ENCODE measurements around the gene HCN2.
A peak's percentile ranks its signal among the peaks of the same experiment; 100 is the strongest.
"Not testable (repeated sequence)": the region's sequence is repeated elsewhere in the genome, so short reads cannot be mapped to it uniquely, and the experiment has no call there.

Gene HCN2

GRCh38 chr19:605061-605971, 15.6 kb downstream of the HCN2 start:
- not testable (repeated sequence) for DNase-seq (ENCODE audit: low read depth)

DNA sequence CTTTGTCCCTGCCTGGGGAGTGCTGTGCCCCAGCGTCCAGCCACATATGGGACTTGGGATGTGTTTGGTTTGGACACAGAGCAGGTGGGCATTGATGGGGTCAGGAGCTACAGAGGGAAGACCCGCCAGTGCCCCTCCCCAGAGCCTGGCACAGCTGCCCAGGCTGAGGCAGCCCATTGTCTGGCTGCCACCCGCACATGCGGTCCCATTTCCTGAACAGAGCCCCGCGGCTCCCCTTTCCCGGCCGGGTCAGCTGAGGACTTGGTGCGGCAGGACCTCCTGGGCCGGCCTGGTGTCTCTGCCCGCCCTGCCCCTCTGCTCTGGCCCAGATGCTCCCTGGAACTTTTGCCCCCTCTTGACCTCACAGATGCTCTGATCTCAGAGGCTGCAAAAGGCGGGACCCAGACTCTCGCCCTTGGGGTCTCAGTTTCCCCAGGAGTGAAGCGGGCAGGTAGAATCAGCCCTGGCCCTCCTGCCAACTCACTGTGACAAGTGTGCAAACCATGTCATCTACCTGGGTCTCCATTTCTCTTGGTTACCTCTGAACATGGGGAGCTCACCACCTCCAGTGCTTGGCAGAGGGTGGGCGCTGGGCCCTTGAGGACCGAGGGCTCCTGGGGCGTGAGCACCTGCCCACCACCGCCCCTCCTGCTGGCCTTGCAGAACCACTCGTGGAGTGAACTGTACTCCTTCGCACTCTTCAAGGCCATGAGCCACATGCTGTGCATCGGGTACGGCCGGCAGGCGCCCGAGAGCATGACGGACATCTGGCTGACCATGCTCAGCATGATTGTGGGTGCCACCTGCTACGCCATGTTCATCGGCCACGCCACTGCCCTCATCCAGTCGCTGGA, 17.8 kb downstream of the HCN2 start:
- no peak for DNase-seq (ENCODE audit: low read depth)

DNA sequence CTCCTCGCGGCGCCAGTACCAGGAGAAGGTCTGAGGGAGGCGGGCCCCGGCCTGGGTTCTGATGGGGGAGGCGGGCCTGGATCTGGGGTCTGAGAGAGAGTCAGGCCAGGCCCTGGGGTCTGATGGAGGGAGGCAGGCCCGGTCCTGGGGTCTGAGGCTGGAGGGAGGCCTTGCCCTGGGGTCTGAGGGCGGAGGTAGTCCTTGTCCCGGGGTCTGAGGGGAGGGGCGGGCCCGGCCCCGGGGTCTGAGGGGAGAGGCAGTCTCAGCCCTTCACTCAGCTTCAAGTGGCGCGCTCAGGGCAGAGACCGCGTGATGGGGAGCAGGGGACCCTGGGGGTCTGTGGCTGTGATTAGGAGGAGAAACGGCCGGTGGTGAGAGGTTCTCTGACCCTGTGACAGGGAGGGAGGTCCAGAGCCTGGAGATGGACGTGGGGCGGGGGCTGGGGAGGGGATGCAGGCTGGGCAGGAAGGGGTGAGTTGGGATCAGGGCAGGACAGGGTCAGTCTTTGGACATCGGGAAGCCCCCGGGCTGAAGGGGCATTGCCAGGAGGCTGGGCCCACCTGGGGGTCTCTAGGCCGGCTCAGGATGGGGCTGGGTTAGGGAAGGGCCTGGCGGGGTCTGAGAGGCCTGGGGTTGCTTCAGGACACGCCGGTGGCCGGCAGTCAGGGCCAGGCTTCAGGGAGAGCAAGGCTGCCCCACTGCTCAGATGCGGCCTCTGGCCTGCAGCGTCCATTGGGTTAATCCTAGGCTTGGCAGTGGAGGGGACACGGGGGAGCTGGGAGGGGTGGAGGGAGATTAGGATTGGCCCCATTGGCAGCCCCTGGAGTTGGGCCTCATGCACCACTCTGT, 18.7 kb downstream of the HCN2 start:
- DNase-seq (ENCODE audit: low read depth) = no peak

DNA sequence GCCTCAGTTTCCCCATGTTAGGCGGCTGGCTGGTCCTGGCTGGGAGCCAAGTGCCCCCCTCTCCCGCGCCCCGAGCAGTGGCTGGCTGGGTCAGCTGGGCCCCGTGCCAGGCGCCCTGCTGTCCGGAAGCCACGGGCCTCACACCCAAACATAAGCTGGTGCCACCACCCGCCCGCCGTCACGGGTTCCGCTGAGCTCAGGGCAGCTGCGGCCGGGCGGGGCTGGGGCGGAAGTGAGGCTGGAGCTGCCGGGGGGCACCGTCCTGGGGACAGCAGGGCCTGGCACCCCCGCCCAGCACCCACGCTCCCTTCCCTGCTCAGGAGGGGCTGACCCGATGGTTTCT, 19.3 kb downstream of the HCN2 start:
- DNase-seq (ENCODE audit: low read depth) = no peak

- no peak for DNase-seq (ENCODE audit: low read depth)
These were observed 20.6 kb downstream of the HCN2 start for GRCh38 chr19:610071-610800.

DNA sequence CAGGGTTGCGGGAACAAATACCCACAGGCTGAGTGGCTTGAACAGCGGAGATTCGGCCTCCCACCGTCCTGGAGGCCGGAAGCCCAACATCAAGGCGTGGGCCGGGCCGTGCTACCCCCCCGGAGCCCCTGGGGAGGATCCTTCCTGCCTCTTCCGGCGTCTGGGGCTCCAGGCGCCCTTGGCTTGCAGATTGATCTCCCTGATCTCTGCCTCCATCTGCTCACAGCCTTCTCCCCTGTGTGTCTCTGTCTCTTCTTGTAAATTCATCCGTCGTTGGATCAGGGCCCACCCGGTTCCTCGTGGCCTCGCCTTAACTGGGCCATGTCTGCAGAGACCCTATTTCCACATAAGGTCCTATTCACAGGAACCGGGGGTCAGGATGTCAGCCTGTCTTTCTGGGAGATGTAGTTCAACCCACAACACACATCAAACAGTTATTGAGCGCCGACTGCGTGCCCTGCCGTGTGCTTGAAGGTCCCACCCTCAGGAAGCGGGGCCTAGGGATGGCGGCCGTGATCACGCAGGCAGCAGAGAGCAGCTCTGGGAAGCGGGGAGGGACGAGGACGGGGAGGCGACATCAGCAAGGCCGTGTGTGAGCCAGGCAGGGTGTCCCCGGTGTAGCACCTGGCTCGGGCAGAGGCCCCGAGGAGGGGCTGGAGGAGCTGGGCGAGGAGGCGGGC, 21.3 kb downstream of the HCN2 start:
- DNase-seq (ENCODE audit: low read depth) = peak; percentile 29

GRCh38 chr19:611481-611868, 21.8 kb downstream of the HCN2 start:
- DNase-seq (ENCODE audit: low read depth) = peak; percentile 26

GRCh38 chr19:612941-613340, 23.3 kb downstream of the HCN2 start:
- DNase-seq (ENCODE audit: low read depth) = no peak

DNA sequence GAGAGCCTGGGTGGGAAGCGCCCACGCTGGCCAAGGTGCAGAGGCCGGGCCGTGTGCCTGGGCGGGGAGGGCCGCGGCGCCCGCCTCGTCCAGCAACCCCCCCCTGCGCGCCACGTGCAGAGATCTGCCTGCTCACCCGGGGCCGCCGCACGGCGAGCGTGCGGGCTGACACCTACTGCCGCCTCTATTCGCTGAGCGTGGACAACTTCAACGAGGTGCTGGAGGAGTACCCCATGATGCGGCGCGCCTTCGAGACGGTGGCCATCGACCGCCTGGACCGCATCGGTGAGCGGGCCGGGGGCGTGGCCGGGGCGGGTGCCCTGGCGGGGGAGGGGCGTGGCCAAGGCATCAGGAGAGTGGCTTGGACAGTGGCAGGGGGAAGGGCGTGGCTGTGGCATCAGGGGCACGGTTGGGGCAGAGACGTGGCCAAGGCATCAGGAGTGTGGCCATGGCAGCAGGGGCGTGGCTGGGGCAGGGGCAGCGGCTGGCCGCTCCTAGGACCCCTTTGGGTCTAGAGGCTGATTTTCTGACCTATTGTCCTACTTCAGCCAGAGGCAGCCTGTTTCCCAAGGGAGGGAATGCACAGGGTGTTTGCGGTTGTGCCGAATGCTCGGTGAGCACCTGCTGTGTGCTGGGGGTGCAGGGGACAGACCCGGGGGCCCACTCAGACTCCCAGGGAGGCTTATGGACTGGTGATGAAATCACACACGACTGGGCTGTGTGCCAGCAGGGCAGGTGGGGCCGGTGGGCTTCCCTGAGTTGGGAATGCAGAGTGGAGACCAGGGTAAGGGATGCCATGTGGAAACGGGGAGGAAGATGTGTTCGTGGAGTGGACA, 24.3 kb downstream of the HCN2 start:
- DNase-seq (ENCODE audit: low read depth) = no peak

DNA sequence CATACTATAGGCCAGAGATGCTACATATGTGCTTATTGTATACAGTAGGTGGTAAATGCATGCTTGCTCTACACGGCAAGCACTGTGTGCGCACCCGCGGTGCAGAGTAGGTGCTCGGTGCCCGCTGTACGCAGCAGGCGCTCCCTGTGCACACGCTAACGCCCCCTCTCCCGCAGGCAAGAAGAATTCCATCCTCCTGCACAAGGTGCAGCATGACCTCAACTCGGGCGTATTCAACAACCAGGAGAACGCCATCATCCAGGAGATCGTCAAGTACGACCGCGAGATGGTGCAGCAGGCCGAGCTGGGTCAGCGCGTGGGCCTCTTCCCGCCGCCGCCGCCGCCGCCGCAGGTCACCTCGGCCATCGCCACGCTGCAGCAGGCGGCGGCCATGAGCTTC, 25.9 kb downstream of the HCN2 start:
- DNase-seq (ENCODE audit: low read depth) = no peak

DNA sequence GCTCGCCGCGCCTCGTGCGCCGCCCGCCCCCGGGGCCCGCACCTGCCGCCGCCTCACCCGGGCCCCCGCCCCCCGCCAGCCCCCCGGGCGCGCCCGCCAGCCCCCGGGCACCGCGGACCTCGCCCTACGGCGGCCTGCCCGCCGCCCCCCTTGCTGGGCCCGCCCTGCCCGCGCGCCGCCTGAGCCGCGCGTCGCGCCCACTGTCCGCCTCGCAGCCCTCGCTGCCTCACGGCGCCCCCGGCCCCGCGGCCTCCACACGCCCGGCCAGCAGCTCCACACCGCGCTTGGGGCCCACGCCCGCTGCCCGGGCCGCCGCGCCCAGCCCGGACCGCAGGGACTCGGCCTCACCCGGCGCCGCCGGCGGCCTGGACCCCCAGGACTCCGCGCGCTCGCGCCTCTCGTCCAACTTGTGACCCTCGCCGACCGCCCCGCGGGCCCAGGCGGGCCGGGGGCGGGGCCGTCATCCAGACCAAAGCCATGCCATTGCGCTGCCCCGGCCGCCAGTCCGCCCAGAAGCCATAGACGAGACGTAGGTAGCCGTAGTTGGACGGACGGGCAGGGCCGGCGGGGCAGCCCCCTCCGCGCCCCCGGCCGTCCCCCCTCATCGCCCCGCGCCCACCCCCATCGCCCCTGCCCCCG, 26.5 kb downstream of the HCN2 start:
- DNase-seq (ENCODE audit: low read depth) = no peak

DNA sequence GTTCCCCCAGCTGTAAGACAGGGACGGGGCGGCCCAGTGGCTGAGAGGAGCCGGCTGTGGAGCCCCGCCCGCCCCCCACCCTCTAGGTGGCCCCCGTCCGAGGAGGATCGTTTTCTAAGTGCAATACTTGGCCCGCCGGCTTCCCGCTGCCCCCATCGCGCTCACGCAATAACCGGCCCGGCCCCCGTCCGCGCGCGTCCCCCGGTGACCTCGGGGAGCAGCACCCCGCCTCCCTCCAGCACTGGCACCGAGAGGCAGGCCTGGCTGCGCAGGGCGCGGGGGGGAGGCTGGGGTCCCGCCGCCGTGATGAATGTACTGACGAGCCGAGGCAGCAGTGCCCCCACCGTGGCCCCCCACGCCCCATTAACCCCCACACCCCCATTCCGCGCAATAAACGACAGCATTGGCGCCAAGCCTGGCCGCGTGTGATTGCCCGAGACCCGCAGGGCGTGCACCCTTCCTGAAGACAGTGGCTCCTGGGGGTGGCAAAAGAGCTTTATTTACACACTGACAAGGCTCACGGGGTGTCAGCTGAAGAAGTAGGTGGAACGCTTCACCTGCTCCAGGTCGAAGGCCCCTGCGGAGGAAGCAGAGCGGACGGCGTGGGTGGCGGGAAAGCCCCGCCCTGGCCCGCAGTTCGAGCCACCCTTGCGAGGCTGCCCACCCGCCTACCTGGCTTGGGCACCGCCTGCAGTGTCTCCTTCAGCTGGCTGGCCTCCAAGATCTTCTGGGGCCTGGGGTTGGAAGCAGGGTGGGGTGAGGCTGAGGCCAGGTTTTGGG, 27.3 kb downstream of the HCN2 start:
- no peak for DNase-seq (ENCODE audit: low read depth)

- DNase-seq (ENCODE audit: low read depth) = no peak
These were observed 28.0 kb downstream of the HCN2 start for GRCh38 chr19:617551-618246.

- DNase-seq (ENCODE audit: low read depth) = no peak
These were observed 28.6 kb downstream of the HCN2 start for GRCh38 chr19:618247-618619.

DNA sequence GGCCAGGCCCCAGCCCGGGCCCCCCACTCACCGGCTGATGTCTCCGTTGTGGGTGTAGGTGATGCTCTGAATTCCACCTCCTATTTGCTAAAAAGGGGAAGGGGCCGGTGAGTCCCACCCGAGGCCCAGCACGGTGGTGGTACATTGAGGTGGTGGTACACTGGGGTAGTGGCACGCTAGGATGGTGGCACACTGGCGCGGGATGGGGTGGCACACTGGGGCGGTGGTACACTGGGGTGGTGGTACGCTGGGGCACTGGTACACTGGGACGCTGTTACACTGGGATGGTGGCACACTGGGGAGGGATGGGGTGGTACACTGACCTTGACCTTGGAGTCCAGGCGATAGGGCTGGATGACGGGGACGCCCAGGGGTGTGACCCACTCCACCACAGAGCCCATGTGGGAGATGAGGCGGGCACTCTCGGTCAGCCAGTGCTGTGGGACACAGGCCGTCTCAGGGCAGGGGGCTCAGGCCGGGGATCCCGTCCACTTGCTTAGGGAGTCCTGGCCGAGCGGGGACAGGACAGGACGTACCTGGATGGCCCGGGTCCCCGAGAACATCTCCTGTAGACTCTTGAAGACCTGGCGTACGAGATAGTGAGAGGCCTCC, 29.1 kb downstream of the HCN2 start:
- DNase-seq (ENCODE audit: low read depth) = no peak

DNA sequence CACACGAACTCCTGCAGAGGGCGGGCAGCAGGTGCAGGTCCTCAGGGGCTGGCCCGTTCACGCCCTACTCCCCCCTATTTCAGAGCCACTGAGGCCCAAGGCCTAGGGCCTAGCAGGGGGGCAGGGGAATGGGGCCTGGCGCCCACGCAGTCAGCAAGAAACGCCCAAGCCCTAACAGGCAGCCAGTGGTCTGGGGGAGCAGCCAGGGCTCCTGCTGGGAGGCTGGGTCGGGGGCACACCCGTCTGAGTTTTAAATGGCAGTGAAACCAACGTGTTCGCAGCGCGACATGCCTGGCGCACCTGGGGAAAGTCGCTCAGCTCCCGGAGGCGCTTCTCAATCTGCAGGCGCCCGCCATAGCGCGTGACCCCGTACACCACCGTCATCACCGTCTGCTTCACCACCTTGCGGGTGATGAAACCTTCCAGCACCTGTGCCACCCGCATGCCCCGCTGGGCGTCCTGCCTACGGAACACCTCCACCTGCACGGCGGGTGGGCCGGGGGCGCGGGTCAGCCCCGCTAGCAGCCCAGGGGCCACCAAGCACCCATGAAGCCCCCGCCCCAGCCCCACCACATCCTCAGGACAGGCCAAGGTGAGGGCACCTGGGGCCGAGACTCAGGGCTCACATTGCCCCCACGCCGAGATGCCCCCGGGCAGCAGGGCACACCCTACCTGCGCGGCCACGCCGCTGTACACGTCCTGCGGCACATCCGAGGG, 29.8 kb downstream of the HCN2 start:
- DNase-seq (ENCODE audit: low read depth) = no peak
